Peyer's patch (tissue), 4 donors: ENCODE results near the gene EME2.

Experiments
- CTCF ChIP-seq, 6 experiments: fragments of 450-650 bp in 4 of 6; fragments of 200-600 bp in 2 of 6; sonication (generic) in 1 of 6; IDR thresholded peaks; one replicate each; pipeline ENCODE4 v1.5.1; 2017 to 2019; ENCODE audit warnings: antibody characterized with exemption in 6 of 6, mild to moderate bottlenecking in 3 of 6, moderate library complexity in 1 of 6
- POLR2A ChIP-seq, 2 donors: fragments of 450-650 bp; IDR thresholded peaks; one replicate each; pipeline ENCODE4 v1.5.1; 2017; ENCODE audit warnings: antibody characterized with exemption in 2 of 2, mild to moderate bottlenecking in 2 of 2, moderate library complexity in 2 of 2

GRCh38 chr16:1780677-1781072 is 8.1 kb downstream of the EME2 start:
- TF ChIP-seq CTCF (IDR thresholded peaks at IDR 0.05) (no peak), POLR2A (IDR thresholded peaks at IDR 0.05) (no peak)
